Motor neuron (in vitro differentiated cells): Measurements from ENCODE around the gene GSTO2. TPM values are rescaled to one million over a fixed set of nuclear protein-coding genes. Genes with fewer than 3 reads are reported as not detected.

Source experiments
- ATAC-seq, 8 experiments: fragments of 200-7000 bp; cut with Tn5 transposase; replicated peaks in 6 of 8; 2 replicates each; pipeline ENCODE4 v1.8.0; 2021; ENCODE audit warnings: mild to moderate bottlenecking in 8 of 8, moderate library complexity in 8 of 8
- H3K27ac ChIP-seq, 2 donors: fragments of 250-450 bp; sonication (Bioruptor Pico); 2 replicates each; pipeline ENCODE4 v1.9.0; 2021; ENCODE audit warnings: antibody characterized with exemption in 2 of 2, mild to moderate bottlenecking in 2 of 2, moderate library complexity in 1 of 2
- H3K4me1 ChIP-seq, 2 donors: fragments of 250-450 bp; sonication (Bioruptor Pico); replicated peaks in 1 of 2; 2 replicates each; pipeline ENCODE4 v1.6.1; 2021; ENCODE audit warnings: antibody characterized with exemption in 2 of 2, mild to moderate bottlenecking in 2 of 2, moderate library complexity in 1 of 2
- H3K4me3 ChIP-seq, 5 donors: fragments of 250-450 bp; sonication (Bioruptor Pico); 2 replicates each; pipeline ENCODE4 v1.9.0; 2021; ENCODE audit warnings: antibody characterized with exemption in 5 of 5, mild to moderate bottlenecking in 5 of 5, moderate library complexity in 4 of 5
- WGBS, 10 experiments: fragments of 450-650 bp; shearing (Covaris generic); methylation state at CpG; one replicate each; pipeline ENCODE4 v1.0.0; 2022; 5-methylcytosine and 5-hydroxymethylcytosine counted together
- in situ Hi-C, 9 experiments: fragments of 400-800 bp; cut with MboI; loops; one replicate each; pipeline ENCODE4 v1.15.0; 2021; ENCODE audit warnings: low sequenced_read_pairs in 9 of 9, low pct_unique_long_range_greater_than_20kb in 2 of 9; ENCODE audit not compliant: unreplicated experiment in 9 of 9
- total RNA-seq, 8 experiments: library from RNA; unstranded; fragments of 300-600 nt; gene quantifications; 2 replicates each; pipeline versions ENCODE4 v1.2.3 to v1.2.4, GENCODE V29; 2022

Gene GSTO2
- total RNA-seq, 8 experiments from 2014 or later, result 0.88 to 3.6 (median 1.8) TPM

DNA sequence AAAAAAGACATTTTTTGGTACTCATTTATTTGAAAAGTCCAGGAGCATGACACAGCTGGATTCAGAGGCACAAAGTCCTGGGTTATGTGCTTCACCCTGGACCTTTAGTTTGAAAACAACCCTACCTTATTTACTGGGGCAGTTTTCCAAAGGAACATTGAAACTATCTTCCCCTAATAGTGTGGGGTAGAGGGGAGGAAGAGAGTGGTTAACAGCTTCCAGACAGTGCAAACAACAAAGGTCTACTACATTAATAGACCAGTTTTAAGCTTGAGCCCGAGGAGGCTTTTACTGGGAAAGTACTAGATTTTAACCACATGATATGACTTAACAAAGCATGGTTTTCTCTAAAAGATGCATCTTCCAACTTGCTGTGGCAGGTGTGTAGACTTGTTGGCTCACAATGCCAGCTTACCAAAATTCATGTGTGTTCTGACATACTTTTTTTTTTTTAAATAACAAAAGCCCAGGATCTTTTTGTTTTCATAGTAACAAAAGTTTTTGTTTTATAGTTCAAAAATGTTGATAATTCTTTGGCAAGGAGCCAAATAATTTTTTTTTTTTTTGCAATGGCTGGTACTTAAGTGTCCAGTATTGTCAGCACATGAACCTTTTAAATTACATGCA lies 12.5 kb upstream of the GSTO2 start:
- H3K4me1 ChIP-seq, result peaks cover 11 to 17% of the 10 kb centered on the region in 2 donors
- H3K4me3 ChIP-seq, result no peak overlapping the region
- 0 to 80% (median 60%) methylated on average over 1 of the region's 1 CpG; no CpG with 5 or more reads in 2 of the 10 experiments for WGBS, 10 experiments
- H3K27ac ChIP-seq, result no peak overlapping the region
- no peak for ATAC-seq
- in situ Hi-C loops, result no loop called here

DNA sequence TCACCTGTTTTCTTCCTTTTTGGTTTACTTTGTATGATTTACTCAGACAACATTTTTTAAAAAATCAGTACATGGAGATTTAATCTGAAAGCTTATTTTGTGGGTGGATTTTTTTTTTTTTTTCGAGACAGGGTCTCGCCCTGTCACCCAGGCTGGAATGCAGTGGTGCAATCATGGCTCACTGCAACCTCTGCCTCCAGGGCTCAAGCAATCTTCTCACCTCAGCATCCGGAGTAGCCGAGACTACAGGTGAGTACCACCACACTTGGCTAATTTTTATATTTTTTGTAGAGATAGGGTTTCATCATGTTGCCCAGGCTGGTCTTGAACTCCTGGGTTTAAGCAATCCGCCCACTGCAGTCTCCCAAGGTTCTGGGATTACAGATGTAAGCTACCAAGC lies 11.7 kb upstream of the GSTO2 start:
- H3K27ac ChIP-seq, result no peak overlapping the region
- in situ Hi-C loops, result no loop called here
- no peak for ATAC-seq

DNA sequence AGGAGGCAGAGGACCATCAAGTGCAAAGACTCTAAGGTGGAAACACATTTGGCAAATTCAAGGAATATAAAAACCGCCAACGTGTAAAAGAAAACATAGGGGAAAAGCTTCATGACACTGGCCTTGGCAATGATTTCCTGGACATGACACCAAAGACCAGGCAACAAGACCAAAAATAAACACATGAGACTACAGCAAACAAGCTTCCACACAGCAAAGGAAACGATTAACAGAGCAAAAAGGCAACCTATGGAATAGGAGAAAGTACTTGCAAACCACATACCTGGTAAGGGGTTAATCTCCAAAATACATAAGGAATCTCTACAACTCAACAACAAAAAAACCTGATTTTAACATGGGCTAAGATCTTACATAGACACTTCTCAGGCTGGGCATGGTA lies 10.8 kb upstream of the GSTO2 start:
- in situ Hi-C loops, result no loop called here
- 80 to 100% (median 92%) methylated on average over 1 to 3 of the region's 3 CpGs; no CpG with 5 or more reads in 2 of the 10 experiments for WGBS, 10 experiments
- no peak overlapping the region for H3K4me3 ChIP-seq
- peaks cover 11 to 17% of the 10 kb centered on the region in 2 donors for H3K4me1 ChIP-seq
- no peak for ATAC-seq
- no peak overlapping the region for H3K27ac ChIP-seq

More for the DNA sequence above, 11.7 kb upstream of the GSTO2 start:
- WGBS, 10 experiments, result 78 to 100% (median 94%) methylated on average over 1 to 5 of the region's 5 CpGs; no CpG with 5 or more reads in 1 of the 10 experiments
- Histone ChIP-seq H3K4me3 (no peak overlapping the region), H3K4me1 (peaks cover 11 to 17% of the 10 kb centered on the region in 2 donors)

DNA sequence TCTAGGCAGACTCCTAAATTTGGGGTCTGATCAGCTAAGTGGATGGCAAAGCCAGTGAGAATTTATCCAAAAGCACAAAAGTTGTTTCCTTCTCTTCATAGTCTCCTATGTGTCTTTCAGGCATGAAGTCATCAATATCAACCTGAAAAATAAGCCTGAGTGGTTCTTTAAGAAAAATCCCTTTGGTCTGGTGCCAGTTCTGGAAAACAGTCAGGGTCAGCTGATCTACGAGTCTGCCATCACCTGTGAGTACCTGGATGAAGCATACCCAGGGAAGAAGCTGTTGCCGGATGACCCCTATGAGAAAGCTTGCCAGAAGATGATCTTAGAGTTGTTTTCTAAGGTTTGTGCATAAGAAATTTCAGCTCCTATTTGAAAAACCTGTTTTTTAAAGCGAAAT lies 9.5 kb upstream of the GSTO2 start:
- ATAC-seq, result no peak
- in situ Hi-C loops, result no loop called here
- no peak overlapping the region for H3K27ac ChIP-seq

DNA sequence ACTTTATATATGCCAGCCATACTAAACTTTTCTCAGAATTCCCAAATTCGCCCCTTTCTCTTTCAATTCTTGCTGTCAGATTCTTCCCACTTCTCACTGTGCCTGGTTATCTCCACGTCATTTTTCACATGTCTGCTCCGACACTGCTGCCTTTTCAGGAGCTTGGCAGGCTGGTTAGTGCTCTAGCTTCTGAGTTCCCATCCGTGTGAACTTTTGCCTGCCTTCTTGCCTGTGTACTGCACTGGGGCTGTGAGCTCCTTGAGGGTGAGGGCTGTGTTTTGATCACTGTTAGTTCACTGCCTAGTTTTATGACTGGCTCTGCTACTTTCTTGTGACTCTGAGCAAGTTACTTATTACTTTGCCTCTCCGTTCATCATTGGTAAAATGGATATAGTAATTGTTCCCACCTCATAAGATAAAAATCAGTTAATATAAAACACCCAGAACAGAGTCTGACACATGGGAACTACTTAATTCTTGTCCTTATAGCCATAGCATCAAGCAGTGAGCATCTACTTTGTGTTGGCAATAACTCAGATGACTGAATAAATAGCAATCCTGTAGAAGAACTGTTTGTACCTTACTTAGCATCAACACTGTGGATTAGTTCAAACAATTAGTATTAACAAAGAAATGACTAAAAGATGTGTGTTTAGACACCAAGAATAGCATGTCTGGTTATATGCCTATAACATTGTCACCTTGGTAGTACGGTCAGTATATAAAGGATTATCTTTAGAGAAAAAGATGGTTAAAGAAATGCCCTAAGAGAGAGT lies 8.8 kb upstream of the GSTO2 start:
- no peak overlapping the region for H3K27ac ChIP-seq
- ATAC-seq, result no peak
- WGBS, 10 experiments, result 31 to 100% (median 80%) methylated on average over 1 to 5 of the region's 6 CpGs; no CpG with 5 or more reads in 1 of the 10 experiments
- peaks cover 6 to 9% of the 10 kb centered on the region in 2 donors for H3K4me1 ChIP-seq
- H3K4me3 ChIP-seq, result no peak overlapping the region
- in situ Hi-C loops, result no loop called here

More for the DNA sequence above, 9.5 kb upstream of the GSTO2 start:
- Histone ChIP-seq H3K4me1 (peaks cover 6 to 9% of the 10 kb centered on the region in 2 donors), H3K4me3 (no peak overlapping the region)
- 67 to 100% (median 100%) methylated on average over 1 to 3 of the region's 3 CpGs; no CpG with 5 or more reads in 2 of the 10 experiments for WGBS, 10 experiments

- Histone ChIP-seq H3K27ac (no peak overlapping the region), H3K4me1 (peaks cover 6 to 7% of the 10 kb centered on the region in 2 donors), H3K4me3 (no peak overlapping the region)
- ATAC-seq, result peak in 1 of 8 experiments; percentile 18
- in situ Hi-C loops, result no loop called here
- WGBS, 10 experiments, result 6 to 79% (median 60%) methylated on average over 2 to 3 of the region's 3 CpGs; no CpG with 5 or more reads in 1 of the 10 experiments
Measured at GRCh38 chr10:104260775-104261115, 8.2 kb upstream of the GSTO2 start.

DNA sequence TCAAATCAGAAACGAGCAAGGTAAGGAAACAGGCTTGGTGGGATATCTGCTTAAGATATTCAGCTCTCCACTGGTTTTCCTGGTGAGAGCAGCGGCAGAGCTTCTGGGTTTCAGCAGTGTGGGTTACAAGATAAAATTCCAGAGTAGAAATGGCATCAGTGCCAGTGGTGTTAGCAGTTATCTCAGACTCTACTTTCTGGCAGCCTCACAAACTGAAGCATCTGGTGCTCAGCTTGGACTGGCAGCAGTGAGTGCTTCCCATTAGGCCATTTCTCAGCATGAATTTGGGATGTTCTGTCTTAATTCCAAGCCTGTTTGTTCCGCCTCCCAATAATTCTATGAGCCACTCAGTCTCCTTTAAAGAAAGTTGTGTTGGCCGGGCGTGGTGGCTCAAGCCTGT lies 6.9 kb upstream of the GSTO2 start:
- no peak overlapping the region for H3K27ac ChIP-seq
- 80 to 100% (median 97%) methylated on average over 1 to 5 of the region's 5 CpGs; no CpG with 5 or more reads in 1 of the 10 experiments for WGBS, 10 experiments
- in situ Hi-C loops, result no loop called here
- no peak overlapping the region for H3K4me3 ChIP-seq
- peaks cover 0 to 6% of the 10 kb centered on the region in 2 donors for H3K4me1 ChIP-seq
- ATAC-seq, result no peak

DNA sequence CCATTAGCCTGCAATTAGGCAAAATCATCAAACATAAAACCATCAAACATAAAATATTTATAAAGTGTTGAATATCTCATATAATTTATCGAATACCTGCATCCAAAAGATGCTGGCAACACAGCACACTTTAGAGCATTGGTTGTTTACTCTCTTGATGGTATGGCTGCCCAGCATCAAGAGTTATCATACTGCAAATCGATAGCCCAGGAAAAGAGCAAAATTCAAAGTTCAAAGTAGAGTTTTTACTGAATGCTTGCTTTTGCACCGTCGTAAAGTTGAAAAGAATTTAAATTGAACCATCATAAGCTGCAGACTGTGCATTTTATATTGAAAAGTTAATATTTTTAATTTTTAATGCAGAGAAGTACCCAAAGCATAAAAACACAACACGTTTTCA lies 4.2 kb upstream of the GSTO2 start:
- no peak for ATAC-seq
- peaks cover 9 to 21% of the 10 kb centered on the region in 2 donors for H3K4me1 ChIP-seq
- in situ Hi-C loops, result no loop called here
- WGBS, 10 experiments, result 75 to 100% (median 88%) methylated on average over 2 to 5 of the region's 5 CpGs
- no peak overlapping the region for H3K27ac ChIP-seq
- H3K4me3 ChIP-seq, result no peak overlapping the region

- Histone ChIP-seq H3K4me1 (peaks cover 9 to 22% of the 10 kb centered on the region in 2 donors), H3K4me3 (peak overlapping the region; percentile 75 to 89 (median 84)), H3K27ac (peak overlapping the region; percentile 86 to 92)
- WGBS, 10 experiments, result 72 to 100% (median 97%) methylated on average over 2 to 14 of the region's 14 CpGs; no CpG with 5 or more reads in 2 of the 10 experiments
- ATAC-seq, result no peak
- in situ Hi-C loops, result no loop called here
Measured at GRCh38 chr10:104267721-104268404, 1.1 kb upstream of the GSTO2 start.

DNA sequence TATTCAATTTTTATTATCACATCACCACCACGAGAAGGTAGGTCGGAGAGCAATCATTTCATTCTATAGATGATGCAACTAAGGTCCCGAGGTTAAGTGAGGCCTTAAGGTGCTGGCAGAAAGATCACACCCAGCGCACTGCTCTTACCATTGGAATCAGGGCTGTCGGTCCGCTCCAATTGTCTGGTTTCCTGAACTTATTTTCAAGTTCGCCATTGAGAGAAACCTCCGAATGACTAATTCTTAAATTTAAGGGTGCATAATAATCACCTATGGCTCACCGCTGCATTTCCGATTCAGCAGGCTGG lies 625 bp upstream of the GSTO2 start:
- Histone ChIP-seq H3K4me3 (peak overlapping the region; percentile 75 to 89 (median 84)), H3K4me1 (peaks cover 9 to 22% of the 10 kb centered on the region in 2 donors), H3K27ac (peak overlapping the region; percentile 86 to 92)
- in situ Hi-C loops, result no loop called here
- 0 to 78% (median 32%) methylated on average over 1 to 10 of the region's 10 CpGs; no CpG with 5 or more reads in 2 of the 10 experiments for WGBS, 10 experiments
- ATAC-seq, result no peak

- Histone ChIP-seq H3K4me3 (no peak overlapping the region), H3K27ac (no peak overlapping the region), H3K4me1 (peaks cover 0 to 5% of the 10 kb centered on the region in 2 donors)
- WGBS, 10 experiments, result 44 to 83% (median 60%) methylated on average over 1 of the region's 1 CpG; no CpG with 5 or more reads in 1 of the 10 experiments
- ATAC-seq, result no peak
- in situ Hi-C loops, result no loop called here
Measured at GRCh38 chr10:104273286-104273685, 4.3 kb downstream of the GSTO2 start.

- Histone ChIP-seq H3K4me1 (peaks cover 0 to 5% of the 10 kb centered on the region in 2 donors), H3K27ac (no peak overlapping the region), H3K4me3 (no peak overlapping the region)
- WGBS, 10 experiments, result 40 to 100% (median 74%) methylated on average over 1 to 4 of the region's 4 CpGs
- in situ Hi-C loops, result no loop called here
- no peak for ATAC-seq
Measured at GRCh38 chr10:104273899-104274575, 5.1 kb downstream of the GSTO2 start.
